BE2C (cell line): ENCODE measurements around the gene FAM181A.

Experiments
- DNase-seq: peaks from one replicate; pipeline ENCODE4 v3.0.0-alpha.2; 2020
- H3K27me3 ChIP-seq: fragments of 250-450 bp; sonication (Bioruptor Pico); 2 replicates; pipeline ENCODE4 v1.5.1; 2020; ENCODE audit warnings: mild to moderate bottlenecking
- H3K36me3 ChIP-seq: fragments of 250-450 bp; sonication (Bioruptor Pico); 2 replicates; pipeline ENCODE4 v1.5.1; 2020; ENCODE audit warnings: mild to moderate bottlenecking
- H3K4me1 ChIP-seq: fragments of 250-450 bp; sonication (Bioruptor Pico); 2 replicates; pipeline ENCODE4 v1.5.1; 2020
- H3K4me3 ChIP-seq: 2 replicates; pipeline ENCODE4 v1.5.1; 2011; ENCODE audit warnings: low read depth, low read length
- H3K9me3 ChIP-seq: fragments of 250-450 bp; sonication (Bioruptor Pico); 2 replicates; pipeline ENCODE4 v1.5.1; 2020
- CTCF ChIP-seq: IDR thresholded peaks from 2 replicates; pipeline ENCODE4 v1.5.1; 2012; ENCODE audit warnings: mild to moderate bottlenecking, low read depth, low read length

Gene FAM181A

GRCh38 chr14:93957333-93957710 lies 30.2 kb downstream of the FAM181A start:
- no peaks in the 10 kb centered on the region for H3K9me3 ChIP-seq
- no peaks in the 10 kb centered on the region for H3K36me3 ChIP-seq
- DNase-seq = no peak
- no peaks in the 10 kb centered on the region for H3K27me3 ChIP-seq
- no peak for TF ChIP-seq CTCF
- H3K4me3 ChIP-seq = no peak overlapping the region
- no peaks in the 10 kb centered on the region for H3K4me1 ChIP-seq

DNA sequence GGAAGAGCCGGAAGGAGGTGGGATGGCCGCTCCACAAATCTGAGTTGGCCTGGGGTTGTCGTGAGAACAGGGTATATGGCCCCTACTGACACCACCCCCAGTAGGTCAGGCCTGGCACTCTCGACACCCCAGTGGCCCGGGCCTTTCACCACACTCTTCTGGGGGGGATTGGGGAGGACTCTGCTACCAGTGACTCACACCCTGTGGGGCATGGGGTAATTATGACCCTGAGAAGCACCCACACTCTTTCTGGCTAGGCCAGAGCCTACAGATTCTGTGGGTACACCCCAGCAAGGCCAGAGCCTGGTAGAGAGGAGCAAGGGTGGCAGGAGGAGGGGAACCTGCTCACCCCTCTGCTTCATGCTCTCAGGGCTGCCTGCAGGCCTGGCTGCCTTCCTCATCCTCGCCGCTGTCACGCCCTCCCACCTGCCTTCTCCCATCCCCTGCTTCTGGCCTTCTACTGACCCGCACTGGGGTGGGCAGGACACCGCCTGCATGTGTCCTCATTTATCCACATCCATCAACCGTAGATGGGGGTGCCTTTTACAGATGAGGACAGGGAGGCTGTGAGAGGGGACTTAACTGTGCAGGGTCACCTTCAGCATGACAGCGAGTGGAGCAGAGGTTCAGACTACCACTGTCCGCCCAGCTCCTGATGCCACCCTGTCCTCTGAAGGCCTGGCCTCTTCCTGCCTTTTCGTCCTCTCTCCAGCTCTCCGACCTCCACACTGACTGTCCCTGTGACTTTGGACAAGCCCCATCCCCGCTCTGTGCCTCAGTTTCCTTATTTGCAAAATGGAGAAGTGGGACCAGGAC lies 30.8 kb downstream of the FAM181A start:
- Histone ChIP-seq H3K9me3 (no peaks in the 10 kb centered on the region), H3K36me3 (no peaks in the 10 kb centered on the region), H3K27me3 (no peaks in the 10 kb centered on the region), H3K4me1 (no peaks in the 10 kb centered on the region), H3K4me3 (no peak overlapping the region)
- no peak for TF ChIP-seq CTCF
- DNase-seq = no peak

GRCh38 chr14:93958567-93959238 lies 31.6 kb downstream of the FAM181A start:
- Histone ChIP-seq H3K27me3 (no peaks in the 10 kb centered on the region), H3K36me3 (no peaks in the 10 kb centered on the region), H3K4me1 (no peaks in the 10 kb centered on the region), H3K4me3 (no peak overlapping the region), H3K9me3 (no peaks in the 10 kb centered on the region)
- no peak for TF ChIP-seq CTCF
- no peak for DNase-seq

DNA sequence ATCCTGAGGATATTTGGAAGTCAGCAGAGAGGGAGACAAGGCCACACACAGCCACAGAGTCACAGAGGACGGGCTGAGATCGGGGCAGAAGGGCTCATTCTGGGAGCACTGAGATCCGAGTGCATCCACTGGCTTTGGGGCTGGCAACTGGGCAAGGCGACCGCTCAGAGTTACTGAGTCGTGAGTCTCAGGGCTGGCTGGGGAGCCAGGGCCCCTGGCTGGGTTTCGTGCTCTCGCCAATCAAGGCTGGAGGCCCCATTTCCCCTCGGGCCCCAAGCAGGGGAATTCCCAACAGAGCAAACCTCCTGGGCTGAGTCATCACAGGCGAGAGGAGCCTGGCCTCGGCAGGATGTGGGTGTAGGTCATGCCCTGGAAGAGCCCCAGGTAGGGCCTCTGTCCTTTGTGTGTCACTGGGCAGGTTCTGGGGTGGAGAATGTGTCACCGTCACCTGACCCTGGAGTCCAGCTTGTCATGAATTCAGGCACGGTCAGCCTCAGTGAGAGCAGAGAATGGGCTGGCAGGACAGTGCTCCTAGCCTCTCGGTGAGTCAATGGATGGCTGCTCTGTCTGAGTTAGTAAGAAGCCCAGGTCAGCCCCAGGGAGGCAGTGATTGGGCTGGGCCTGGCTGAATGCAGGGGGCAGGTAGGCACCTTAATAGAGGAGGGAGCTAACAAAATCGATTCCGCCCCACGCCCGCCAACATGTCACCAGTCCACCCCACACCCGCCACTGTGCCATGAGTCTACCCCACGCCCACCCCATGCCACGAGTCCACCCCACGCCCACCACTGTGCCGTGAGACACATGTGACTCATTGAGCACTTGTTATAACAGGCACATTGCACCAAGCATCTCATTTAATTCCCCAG lies 32.3 kb downstream of the FAM181A start:
- H3K4me1 ChIP-seq = no peaks in the 10 kb centered on the region
- no peak for TF ChIP-seq CTCF
- H3K4me3 ChIP-seq = no peak overlapping the region
- no peaks in the 10 kb centered on the region for H3K36me3 ChIP-seq
- no peaks in the 10 kb centered on the region for H3K9me3 ChIP-seq
- H3K27me3 ChIP-seq = no peaks in the 10 kb centered on the region
- DNase-seq = peak; percentile 39

GRCh38 chr14:93960108-93960475 lies 32.9 kb downstream of the FAM181A start:
- H3K4me3 ChIP-seq = no peak overlapping the region
- no peaks in the 10 kb centered on the region for H3K27me3 ChIP-seq
- TF ChIP-seq CTCF = no peak
- no peak for DNase-seq
- no peaks in the 10 kb centered on the region for H3K4me1 ChIP-seq
- H3K36me3 ChIP-seq = no peaks in the 10 kb centered on the region
- H3K9me3 ChIP-seq = no peaks in the 10 kb centered on the region
